CD4-positive, alpha-beta T cell (primary cell): ENCODE measurements around the gene PRSS22. TPM values are rescaled to one million over a fixed set of nuclear protein-coding genes. Genes with fewer than 3 reads are reported as not detected.

Experiments used
- ATAC-seq: fragments of 200-7000 bp; cut with Tn5 transposase; one replicate; pipeline ENCODE4 v1.10.0; 2022; ENCODE audit warnings: mild to moderate bottlenecking; ENCODE audit not compliant: poor library complexity
- CTCF ChIA-PET: fragments of 350-600 bp; sonication (Branson Sonifier 250); formaldehyde crosslinking; loops from one replicate; lab custom pipeline; 2021; ENCODE audit warnings: antibody characterized with exemption, inconsistent platforms; lab: Charles Lee
- POLR2A ChIA-PET: fragments of 350-600 bp; sonication (Branson Sonifier 250); formaldehyde crosslinking; loops from one replicate; lab custom pipeline; 2021; ENCODE audit warnings: antibody characterized with exemption, inconsistent platforms; lab: Charles Lee
- DNase-seq, 14 experiments: peaks; one replicate each; pipeline ENCODE4 v3.0.0-alpha.2; 2013 to 2020; ENCODE audit warnings: mixed read lengths in 2 of 14
- H3K27ac ChIP-seq, 2 donors: one replicate each; pipeline versions ENCODE4 v1.5.1 to v1.7.0; 2013; ENCODE audit warnings: low read length in 2 of 2, low read depth in 1 of 2, mild to moderate bottlenecking in 1 of 2
- H3K27me3 ChIP-seq, 2 experiments: 1 replicate in 1 of 2; 2 replicates in 1 of 2; pipeline versions ENCODE4 v1.6.1 to v1.7.0; 2013; ENCODE audit warnings: low read length in 2 of 2, control low read depth in 1 of 2, mild to moderate bottlenecking in 1 of 2, moderate library complexity in 1 of 2; ENCODE audit not compliant: insufficient read depth in 2 of 2, control insufficient read depth in 1 of 2
- H3K36me3 ChIP-seq: one replicate; pipeline ENCODE4 v1.6.1; 2013; ENCODE audit warnings: low read length, control low read depth; ENCODE audit not compliant: insufficient read depth
- H3K4me1 ChIP-seq: one replicate; pipeline ENCODE4 v1.6.1; 2013; ENCODE audit warnings: low read length, control low read depth; ENCODE audit not compliant: insufficient read depth
- H3K4me3 ChIP-seq: one replicate; pipeline ENCODE4 v1.5.1; 2013; ENCODE audit warnings: mild to moderate bottlenecking, low read length, moderate library complexity
- H3K9me3 ChIP-seq, 2 experiments: 1 replicate in 1 of 2; 2 replicates in 1 of 2; pipeline versions ENCODE4 v1.6.1 to v1.7.0; 2013; ENCODE audit warnings: low read length in 2 of 2, mild to moderate bottlenecking in 2 of 2, control low read depth in 1 of 2, moderate library complexity in 1 of 2; ENCODE audit not compliant: control insufficient read depth in 1 of 2, insufficient read depth in 1 of 2
- H3K27ac Mint-ChIP-seq: one replicate; pipeline ENCODE4 v1.8.0; 2020; ENCODE audit warnings: mixed read lengths
- H3K27me3 Mint-ChIP-seq: one replicate; pipeline ENCODE4 v1.8.0; 2021; ENCODE audit warnings: mixed read lengths
- H3K36me3 Mint-ChIP-seq: one replicate; pipeline ENCODE4 v1.8.0; 2021; ENCODE audit warnings: low read depth, mixed read lengths
- H3K4me1 Mint-ChIP-seq: one replicate; pipeline ENCODE4 v1.8.0; 2021; ENCODE audit warnings: low read depth, mixed read lengths
- H3K4me3 Mint-ChIP-seq: one replicate; pipeline ENCODE4 v1.8.0; 2020; ENCODE audit warnings: mild to moderate bottlenecking, mixed read lengths
- H3K9me3 Mint-ChIP-seq: one replicate; pipeline ENCODE4 v1.8.0; 2020; ENCODE audit warnings: mixed read lengths
- CTCF ChIP-seq: fragments of 200-600 bp; IDR thresholded peaks from one replicate; pipeline ENCODE4 v1.8.0; 2022; ENCODE audit warnings: antibody characterized with exemption, mild to moderate bottlenecking
- intact Hi-C, 2 experiments: fragments of 100-400 bp; cut with DNase I in 1 of 2; cut with micrococcal nuclease in 1 of 2; formaldehyde crosslinking; loops; one replicate each; pipeline versions ENCODE4 v1.15.1 to v1.9.0; 2023 to 2025; cut with DNase I, micrococcal nuclease
- total RNA-seq, 174 experiments: library from RNA in 2 of 174; stranded (reverse) in 2 of 174; gene quantifications; one replicate each; pipeline ENCODE4 v1.2.3 and lab custom pipeline; 2021 to 2026

Gene PRSS22
- total RNA-seq, 2 experiments from 2014 or later = 0.93 to 1.1 TPM

DNA sequence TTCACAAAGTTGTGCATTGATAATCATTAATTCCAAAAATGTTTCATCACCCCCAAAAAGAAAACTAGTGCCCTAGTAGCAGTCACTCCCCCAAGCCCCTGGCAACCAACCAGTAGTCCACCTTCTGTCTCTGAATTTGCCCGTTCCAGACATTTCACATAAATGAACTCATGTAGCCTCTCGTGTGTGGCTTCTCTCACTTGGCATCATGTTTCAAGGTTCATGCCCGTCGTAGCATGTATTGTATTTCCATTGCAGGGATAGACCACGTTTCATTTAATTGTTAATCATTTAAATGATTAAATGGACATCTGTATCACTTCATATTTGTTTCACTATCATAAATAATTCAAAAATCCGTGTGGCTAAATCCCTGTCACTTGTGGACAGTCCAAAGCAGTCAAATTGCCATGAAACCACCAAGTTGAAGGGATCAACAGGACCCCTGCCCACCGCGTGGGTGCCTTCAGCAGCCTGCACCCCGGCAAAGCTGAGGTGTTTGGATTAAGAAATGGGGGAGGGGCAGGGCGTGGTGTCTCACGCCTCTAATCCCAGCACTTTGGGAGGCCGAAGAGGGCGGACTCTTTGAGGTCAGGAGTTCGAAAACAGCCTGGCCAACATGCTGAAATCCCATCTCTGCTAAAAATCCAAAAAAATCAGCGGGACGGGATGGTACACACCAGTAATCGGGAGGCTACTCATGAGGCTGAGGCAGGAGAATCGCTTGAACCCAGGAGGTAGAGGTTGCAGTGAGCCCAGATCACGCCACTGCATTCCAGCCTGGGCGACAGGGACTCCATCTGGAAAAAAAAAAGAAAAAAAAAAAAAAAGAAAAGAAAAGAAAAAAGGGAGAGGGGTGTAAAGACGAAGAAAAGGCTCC lies 16.3 kb upstream of the PRSS22 start:
- peak in 1 of 14 experiments; percentile 29 for DNase-seq
- ATAC-seq = no peak
- Histone ChIP-seq H3K27ac (no peak overlapping the region), H3K9me3 (no peaks in the 10 kb centered on the region), H3K27me3 (no peaks in the 10 kb centered on the region), H3K36me3 (no peaks in the 10 kb centered on the region), H3K4me1 (peaks cover 9% of the 10 kb centered on the region), H3K4me3 (no peak overlapping the region)
- no peak for TF ChIP-seq CTCF
- H3K27me3 Mint-ChIP-seq = no peaks in the 10 kb centered on the region
- H3K4me1 Mint-ChIP-seq = peaks cover under 1% of the 10 kb centered on the region
- ChIA-PET CTCF (interaction anchor here (0.6 to 1.4 kb wide), 9 partner anchors 9 to 73 kb away, joined by 3 to 6 read pairs (median 4); partner anchors contain the start of genes FLYWCH1 and FLYWCH2), POLR2A (interaction anchor here (1.0 kb wide), 2 partner anchors 8 to 37 kb away, joined by 6 read pairs; partner anchors contain the start of genes FLYWCH1 and FLYWCH2)
- no peaks in the 10 kb centered on the region for H3K9me3 Mint-ChIP-seq
- H3K4me3 Mint-ChIP-seq = no peak overlapping the region
- no peak overlapping the region for H3K27ac Mint-ChIP-seq
- intact Hi-C loops = loop anchor here (2.0 to 5.0 kb wide), 2 partner anchors 53 to 537 kb away; no protein-coding TSS in a partner anchor
- no peaks in the 10 kb centered on the region for H3K36me3 Mint-ChIP-seq

GRCh38 chr16:2871926-2872325 lies 14.0 kb upstream of the PRSS22 start:
- H3K36me3 ChIP-seq = no peaks in the 10 kb centered on the region
- H3K4me3 ChIP-seq = no peak overlapping the region
- POLR2A ChIA-PET = interaction anchor here (1.2 to 1.4 kb wide), 2 partner anchors 11 to 40 kb away, joined by 3 to 4 read pairs; partner anchors contain the start of genes FLYWCH1 and FLYWCH2
- no peak overlapping the region for H3K27ac Mint-ChIP-seq
- H3K4me1 Mint-ChIP-seq = peaks cover 13% of the 10 kb centered on the region
- intact Hi-C loops = loop anchor here in 1 of 2 experiments (5.0 kb wide), 1 partner anchor 535 kb away; no protein-coding TSS in a partner anchor
- no peak for TF ChIP-seq CTCF
- no peaks in the 10 kb centered on the region for H3K27me3 ChIP-seq
- H3K36me3 Mint-ChIP-seq = no peaks in the 10 kb centered on the region
- ATAC-seq = no peak
- peaks cover 24% of the 10 kb centered on the region for H3K4me1 ChIP-seq
- H3K27ac ChIP-seq = no peak overlapping the region
- H3K27me3 Mint-ChIP-seq = no peaks in the 10 kb centered on the region
- no peak overlapping the region for H3K4me3 Mint-ChIP-seq
- CTCF ChIA-PET = interaction anchor here (1.5 to 1.6 kb wide), 2 partner anchors 40 to 48 kb away, joined by 5 to 6 read pairs; partner anchors contain the start of gene FLYWCH1
- H3K9me3 Mint-ChIP-seq = no peaks in the 10 kb centered on the region
- H3K9me3 ChIP-seq = no peaks in the 10 kb centered on the region
- DNase-seq = no peak

GRCh38 chr16:2867987-2868789 lies 10.2 kb upstream of the PRSS22 start:
- Mint-ChIP-seq H3K36me3 (no peaks in the 10 kb centered on the region), H3K27ac (peak overlapping the region; percentile 79), H3K27me3 (no peaks in the 10 kb centered on the region), H3K4me1 (peaks cover 20% of the 10 kb centered on the region), H3K9me3 (no peaks in the 10 kb centered on the region), H3K4me3 (peak overlapping the region; percentile 84)
- peak overlapping the region; percentile 73 to 77 for H3K27ac ChIP-seq
- no peaks in the 10 kb centered on the region for H3K36me3 ChIP-seq
- ChIA-PET POLR2A (interaction anchor here (0.8 to 1.9 kb wide), 10 partner anchors 14 to 281 kb away, joined by 3 to 31 read pairs (median 6); partner anchors contain the start of genes ELOB, FLYWCH2, KCTD5 and SRRM2), CTCF (interaction anchor here (0.6 to 3.0 kb wide), 25 partner anchors 9 to 204 kb away, joined by 3 to 27 read pairs (median 5); partner anchors contain the start of genes ELOB, FLYWCH1, FLYWCH2 and KCTD5)
- DNase-seq (peak; percentile 86 to 98 (median 92)), ATAC-seq (peak; percentile 97)
- H3K4me3 ChIP-seq = peak overlapping the region; percentile 79
- no peaks in the 10 kb centered on the region for H3K9me3 ChIP-seq
- intact Hi-C loops = loop anchor here (1.0 to 5.0 kb wide), 5 partner anchors 15 to 146 kb away; partner anchors contain the start of genes ELOB (in 1 of the 2), FLYWCH2 (in 1 of the 2) and PRSS27 (in 1 of the 2)
- peak; percentile 96 for TF ChIP-seq CTCF
- peaks cover 18% of the 10 kb centered on the region for H3K4me1 ChIP-seq
- H3K27me3 ChIP-seq = no peaks in the 10 kb centered on the region
